GM18502 (cell line): Measurements from ENCODE around the gene CTDSPL.
"Not testable (repeated sequence)": the region's sequence is repeated elsewhere in the genome, so short reads cannot be mapped to it uniquely, and the experiment has no call there.

Experiments used
- ATAC-seq: cut with Tn5 transposase; IDR thresholded peaks from one replicate; pipeline ENCODE4 v1.9.1; 2021; ENCODE audit warnings: mild to moderate bottlenecking; ENCODE audit not compliant: unreplicated experiment, poor library complexity

Gene CTDSPL

DNA sequence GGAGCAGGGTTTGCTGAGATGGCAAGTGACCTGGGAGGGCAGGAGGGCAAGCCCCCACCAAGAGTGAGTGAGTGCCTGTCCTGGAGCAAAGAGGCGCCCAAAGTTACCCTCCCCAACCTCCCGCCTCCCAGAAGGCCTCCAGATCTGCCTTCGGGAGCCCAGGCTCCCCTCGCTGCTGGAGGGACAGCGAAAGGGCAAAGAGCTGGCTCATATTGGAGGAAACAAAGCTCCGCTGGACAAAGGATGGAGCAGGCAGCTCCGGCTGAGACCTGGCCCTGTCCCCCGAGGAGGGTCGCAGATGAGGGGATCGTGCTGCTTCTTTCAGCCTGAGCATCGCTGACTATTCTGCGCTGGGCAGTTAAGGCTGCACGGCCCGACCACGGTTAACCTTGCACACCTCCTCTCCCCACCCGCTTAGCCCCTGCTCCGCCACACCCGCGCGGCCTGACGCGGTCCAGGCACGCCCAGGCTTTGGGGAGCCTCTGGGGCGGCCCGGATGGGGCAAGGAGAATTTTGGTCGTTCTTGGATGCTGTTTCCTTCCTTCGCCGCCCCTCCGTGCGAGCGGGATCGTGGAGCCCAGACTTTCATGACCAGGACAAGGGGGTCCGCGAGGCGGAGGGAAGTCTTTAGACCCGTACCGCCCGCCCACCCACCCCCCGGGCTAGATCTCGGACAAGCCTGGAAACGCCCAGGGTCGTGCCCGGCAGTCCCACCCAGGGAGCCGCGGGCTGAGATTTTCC, 167.1 kb downstream of the CTDSPL start:
- ATAC-seq, result no peak

DNA sequence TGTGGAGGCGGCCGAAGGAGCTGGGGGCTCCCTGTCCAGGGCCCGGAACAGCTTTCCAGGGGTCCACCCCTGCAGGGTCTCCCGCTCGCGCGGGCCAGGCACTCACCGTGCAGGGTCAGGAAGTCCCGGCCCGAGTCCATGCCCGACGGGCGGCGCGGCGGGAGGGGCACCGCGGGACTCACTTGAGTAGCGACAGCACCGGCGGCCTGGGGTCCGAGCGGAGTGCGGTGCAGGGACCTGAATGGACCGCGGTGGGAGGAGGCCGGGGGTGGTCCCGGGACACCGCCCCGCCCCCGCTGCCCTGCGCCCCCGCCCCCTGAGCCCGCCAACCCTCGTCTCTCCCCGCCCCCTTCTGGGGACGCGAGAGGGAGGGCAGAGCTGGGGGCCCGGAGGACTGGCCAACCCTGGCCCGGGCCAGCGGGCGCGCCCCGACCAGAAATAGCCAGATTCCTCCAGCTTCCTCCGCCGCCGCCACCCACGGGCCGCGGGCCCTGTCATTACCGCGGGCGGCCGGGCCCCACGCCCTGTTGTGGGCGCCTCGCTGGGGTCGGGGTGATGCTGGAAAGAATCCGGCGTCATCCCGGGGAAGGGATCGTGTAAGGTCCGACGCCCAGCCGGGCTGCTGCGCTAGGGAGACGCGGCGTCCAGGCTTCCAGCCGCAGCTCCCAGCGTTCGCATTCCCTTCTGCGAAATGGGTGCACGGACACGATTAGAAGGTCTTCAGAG, 167.9 kb downstream of the CTDSPL start, which contains the start of gene PLCD1:
Gene PLCD1, minus strand, starts transcription at position 243 of the 726 bp plus-strand sequence. Its CDS starts 103 bp downstream, at position 140.
- no peak for ATAC-seq

DNA sequence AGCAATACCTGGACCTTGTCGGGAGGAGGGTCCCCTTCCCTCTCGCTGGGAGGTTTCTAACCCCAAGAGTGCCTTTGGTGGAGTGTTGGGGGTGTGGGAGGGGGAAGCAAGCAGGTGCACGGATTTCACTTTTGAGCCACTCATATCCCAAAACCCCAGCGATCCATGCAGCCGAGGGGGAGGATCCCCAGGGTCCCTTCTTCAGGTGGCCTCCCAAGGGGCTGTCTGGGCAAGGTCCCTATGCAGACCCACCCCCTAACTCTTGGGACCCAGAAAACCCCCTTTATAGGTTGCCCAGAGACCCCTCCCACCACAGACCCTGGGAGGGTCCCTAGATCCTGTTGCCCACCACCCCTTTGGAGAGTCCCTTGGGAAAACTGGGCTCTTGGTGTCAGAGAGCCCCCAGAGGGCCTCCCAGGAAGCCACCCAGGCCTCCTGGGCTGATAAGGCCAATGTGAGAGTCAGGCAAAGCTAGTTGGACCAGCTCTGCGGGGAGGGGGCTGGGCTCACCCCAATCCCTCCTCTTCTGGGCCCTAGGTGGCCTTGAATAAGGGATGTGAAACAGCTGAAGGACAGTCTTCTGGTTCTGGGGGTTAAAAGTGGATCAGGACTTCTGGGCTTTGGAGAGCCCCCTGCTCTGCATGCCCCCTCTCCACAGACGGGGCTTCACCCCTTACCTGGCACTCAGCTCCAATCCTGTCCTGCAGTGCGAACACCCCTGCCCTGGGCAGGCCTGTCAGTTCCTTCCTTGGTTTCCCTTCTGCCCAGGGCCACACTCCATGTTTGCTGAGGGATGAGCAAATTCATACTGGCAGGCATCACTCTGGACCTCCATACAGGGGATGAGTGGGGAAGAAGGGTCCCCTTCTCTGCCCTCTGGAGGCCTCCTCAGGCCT, 168.7 kb downstream of the CTDSPL start:
- ATAC-seq, result no peak

DNA sequence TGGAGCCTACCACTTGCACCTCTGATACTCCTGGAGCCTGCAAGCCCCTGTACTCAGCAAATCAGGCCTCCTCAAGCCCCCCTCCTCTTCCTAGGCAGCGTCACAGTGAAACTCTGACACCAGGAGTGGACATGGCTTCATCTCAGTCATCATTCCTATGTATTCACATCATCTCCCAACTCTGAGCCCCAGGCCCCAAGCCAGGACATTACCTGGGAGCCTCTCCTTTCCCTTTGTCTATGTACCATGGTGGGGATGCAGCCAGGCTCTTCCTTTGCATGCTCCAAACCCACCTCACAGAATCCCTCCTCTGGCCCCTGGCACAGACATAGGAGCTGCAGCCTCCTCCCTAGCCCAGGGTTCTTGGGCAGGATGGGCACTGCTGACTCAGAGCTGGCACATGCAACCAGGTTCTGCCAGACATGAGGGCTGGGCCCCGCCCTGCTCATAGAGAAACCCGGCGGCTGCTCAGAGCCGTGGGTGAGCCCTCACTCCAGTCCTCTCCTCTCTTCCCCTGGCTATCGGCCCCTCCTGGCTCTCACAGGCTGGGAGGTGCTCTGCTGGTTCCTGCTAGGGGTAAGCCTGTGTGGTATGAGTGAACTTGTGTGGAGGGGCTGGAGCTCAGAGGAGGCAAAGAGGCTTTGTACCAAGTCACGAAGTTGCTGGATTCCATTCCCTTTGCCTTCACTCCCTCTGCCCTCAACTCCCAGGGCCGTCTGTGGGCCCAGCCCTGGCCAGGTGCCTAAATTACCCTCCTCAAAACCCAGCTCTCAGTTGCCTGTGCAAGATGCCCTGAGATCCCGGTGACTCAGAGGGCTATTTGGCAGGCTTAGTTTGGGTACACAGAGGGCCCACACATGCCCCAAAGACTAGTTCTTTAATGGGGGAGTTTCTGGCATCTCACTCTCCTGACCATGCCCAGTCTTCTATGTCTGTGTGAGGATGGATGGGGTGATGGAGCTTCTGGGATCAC, 169.6 kb downstream of the CTDSPL start:
- no peak for ATAC-seq

DNA sequence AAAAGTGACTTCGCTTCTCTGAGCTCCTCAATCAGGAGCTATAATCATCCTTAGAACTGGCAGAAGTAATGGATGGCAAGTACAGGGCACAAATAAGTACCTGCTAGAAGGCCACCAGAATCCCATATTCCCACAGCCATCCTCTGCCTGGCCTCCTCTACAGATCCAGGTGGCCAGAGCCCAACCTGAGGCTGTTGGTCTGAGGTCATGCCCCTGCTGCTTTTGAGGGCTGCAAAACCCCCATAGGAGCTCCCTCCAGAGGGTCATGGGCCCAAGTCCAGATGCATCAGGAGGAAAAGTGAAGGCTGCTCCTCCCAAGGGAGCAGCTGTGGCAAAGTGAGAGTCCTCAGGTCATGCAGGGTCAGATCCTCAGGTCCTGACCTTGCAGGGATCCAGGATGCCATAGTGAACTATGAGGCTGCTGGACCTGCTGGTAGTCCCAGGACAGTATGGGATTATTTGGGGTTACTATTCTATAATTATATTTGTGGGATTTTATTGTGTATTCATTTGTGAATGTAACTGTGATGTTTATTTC, 170.7 kb downstream of the CTDSPL start:
- no peak for ATAC-seq

DNA sequence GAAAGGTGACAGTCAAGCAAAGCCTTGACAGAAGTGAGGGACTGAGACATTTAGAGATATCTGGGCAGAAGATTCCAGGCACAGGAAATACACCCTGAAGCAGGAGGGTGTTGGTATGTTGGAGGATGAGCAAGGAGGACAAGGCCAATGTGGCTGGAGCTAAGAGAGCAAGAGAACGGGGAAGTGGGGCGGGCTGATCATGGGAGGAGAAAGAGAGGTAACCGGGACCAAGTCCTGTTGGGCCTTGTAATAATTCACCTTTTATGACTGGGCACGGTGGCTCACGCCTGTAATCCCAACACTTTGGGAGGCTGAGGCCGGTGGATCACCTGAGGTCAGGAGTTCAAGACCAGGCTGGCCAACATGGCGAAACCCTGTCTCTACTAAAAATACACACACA, 171.9 kb downstream of the CTDSPL start:
- not testable (repeated sequence) for ATAC-seq
